ENCODE data around the gene KRTAP19-7.

KRTAP19-7 gene, protein sequence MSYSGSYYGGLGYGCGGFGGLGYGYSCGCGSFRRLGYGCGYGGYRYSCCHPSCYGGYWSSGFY

DNA sequence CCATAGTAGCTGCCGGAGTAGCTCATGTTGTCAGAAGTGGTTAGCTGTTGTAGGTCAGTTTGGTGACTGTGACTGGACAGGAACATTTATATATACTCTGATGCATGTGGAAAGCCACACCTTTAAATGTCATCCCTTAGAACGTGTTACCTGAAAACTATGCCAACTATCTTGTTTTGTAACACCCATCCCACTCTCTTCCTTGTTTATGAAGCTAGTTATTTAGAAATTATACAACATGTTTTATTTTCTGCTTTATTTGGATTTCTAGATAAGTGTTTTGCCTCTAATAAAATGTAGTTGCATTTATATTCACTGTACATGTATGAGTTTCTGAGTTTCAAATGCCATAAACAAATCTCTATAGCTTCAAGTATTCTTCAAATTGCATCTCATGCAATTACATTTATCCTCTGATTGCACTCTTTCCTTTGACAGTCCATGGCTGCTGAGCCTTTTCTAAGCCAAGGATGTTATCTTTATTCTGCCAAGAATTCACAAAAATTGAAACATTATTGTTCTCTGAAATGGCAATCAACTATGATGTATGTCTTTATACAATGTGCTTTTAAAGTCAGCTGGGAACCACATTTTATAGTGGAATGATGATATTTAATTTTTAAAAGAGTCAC is at the start of gene KRTAP19-7:
Gene KRTAP19-7 (minus strand): TSS at position 51 of the 632 bp plus-strand sequence. CDS start 25 bp downstream, at position 26.
- ChIA-PET POLR2A (ENCODE audit: low non-redundant PET) (no interaction called here), CTCF (no interaction called here)
- no peak for DNase-seq (ENCODE audit: low spot score)
- H3K27ac ChIP-seq: no peak within 1 kb of the TSS
- TF ChIP-seq, protein P1, sequence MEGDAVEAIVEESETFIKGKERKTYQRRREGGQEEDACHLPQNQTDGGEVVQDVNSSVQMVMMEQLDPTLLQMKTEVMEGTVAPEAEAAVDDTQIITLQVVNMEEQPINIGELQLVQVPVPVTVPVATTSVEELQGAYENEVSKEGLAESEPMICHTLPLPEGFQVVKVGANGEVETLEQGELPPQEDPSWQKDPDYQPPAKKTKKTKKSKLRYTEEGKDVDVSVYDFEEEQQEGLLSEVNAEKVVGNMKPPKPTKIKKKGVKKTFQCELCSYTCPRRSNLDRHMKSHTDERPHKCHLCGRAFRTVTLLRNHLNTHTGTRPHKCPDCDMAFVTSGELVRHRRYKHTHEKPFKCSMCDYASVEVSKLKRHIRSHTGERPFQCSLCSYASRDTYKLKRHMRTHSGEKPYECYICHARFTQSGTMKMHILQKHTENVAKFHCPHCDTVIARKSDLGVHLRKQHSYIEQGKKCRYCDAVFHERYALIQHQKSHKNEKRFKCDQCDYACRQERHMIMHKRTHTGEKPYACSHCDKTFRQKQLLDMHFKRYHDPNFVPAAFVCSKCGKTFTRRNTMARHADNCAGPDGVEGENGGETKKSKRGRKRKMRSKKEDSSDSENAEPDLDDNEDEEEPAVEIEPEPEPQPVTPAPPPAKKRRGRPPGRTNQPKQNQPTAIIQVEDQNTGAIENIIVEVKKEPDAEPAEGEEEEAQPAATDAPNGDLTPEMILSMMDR (conservative IDR thresholded peaks at IDR 0.05; ENCODE audit: low read depth): no peak

DNA sequence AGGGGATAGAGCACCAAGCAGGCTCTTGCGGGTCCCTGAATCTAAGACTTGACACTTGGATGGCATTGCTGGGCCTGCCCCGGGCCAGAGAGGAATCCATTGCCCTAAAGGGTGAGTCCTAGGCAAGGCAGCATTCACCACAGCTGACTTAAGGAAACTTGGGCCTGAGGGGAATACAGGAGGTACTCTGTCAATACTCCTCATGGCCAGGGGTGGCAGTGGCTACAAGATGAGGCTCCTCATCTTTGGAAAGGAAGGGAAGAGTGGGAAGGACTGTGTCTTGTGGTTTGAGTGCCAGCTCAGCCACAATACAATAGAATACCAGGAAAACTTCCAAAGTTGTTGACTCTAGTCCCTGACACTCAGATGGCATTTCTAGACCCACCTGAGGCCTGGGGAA is 44.9 kb upstream of the KRTAP19-7 start:
- CTCF ChIA-PET: interaction anchor here (0.7 kb wide), 1 partner anchor 381 kb away, joined by 4 read pairs; no protein-coding TSS in a partner anchor
- POLR2A ChIA-PET (ENCODE audit: low non-redundant PET): no interaction called here
- TF ChIP-seq, protein P1 (conservative IDR thresholded peaks at IDR 0.05; ENCODE audit: low read depth): no peak
- DNase-seq (ENCODE audit: low spot score): no peak
- H3K27ac ChIP-seq: no peak overlapping the region

DNA sequence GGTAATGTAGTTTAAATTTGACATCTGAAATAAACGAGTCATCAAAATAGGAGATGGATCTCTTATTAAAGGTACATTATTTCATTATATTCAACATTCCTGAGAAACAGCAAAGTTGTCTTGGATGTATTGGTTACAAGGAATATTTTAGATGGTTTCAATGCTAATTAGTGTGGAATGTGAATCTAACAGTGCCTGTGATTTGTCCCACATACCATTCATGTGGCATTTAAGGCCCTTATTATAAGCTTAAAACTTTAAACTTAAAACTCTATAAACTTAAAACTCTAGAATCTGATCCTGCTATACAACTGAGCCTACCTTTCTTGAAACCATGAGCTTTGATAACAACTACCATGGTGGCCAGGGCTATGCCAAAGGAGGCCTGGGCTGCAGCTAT is 39.7 kb upstream of the KRTAP19-7 start, which contains the start of gene KRTAP22-1:
Gene KRTAP22-1 (plus strand): TSS at position 301 of the 400 bp plus-strand sequence.
- CTCF ChIA-PET: interaction anchor here (0.8 kb wide), 1 partner anchor 43 kb away, joined by 3 read pairs; no protein-coding TSS in a partner anchor

DNA sequence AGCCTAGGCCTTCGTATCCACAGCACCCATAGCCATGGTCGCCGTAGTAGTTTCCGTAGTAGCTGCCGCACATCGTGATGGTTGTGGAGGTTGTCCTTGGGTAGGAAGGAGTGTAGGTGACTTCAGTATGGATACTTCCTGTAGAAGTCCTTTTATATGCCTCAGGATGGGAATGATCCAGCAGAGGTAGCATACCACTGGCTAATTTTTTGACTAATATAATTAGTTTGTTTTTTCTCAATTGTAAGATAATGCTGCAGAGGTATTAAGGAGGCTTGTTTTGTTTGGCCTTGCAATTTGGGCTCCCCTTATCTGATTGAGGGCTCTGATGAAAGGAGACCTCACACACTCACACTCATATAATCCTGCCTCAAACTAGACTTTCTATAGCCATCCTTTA is 37.7 kb upstream of the KRTAP19-7 start, which contains the start of gene KRTAP6-2:
Gene KRTAP6-2 (minus strand): TSS at position 101 of the 400 bp plus-strand sequence. CDS start 28 bp downstream, at position 73.
- TF ChIP-seq, protein P1 (conservative IDR thresholded peaks at IDR 0.05; ENCODE audit: low read depth): no peak
- POLR2A ChIA-PET (ENCODE audit: low non-redundant PET): no interaction called here
- no peak within 1 kb of the TSS for H3K27ac ChIP-seq
- CTCF ChIA-PET: no interaction called here
- no peak for DNase-seq (ENCODE audit: low spot score)

More for the DNA sequence above, 39.7 kb upstream of the KRTAP19-7 start, which contains the start of gene KRTAP22-1:
- POLR2A ChIA-PET (ENCODE audit: low non-redundant PET): no interaction called here
- DNase-seq (ENCODE audit: low spot score): no peak
- TF ChIP-seq, protein P1 (conservative IDR thresholded peaks at IDR 0.05; ENCODE audit: low read depth): no peak
- no peak within 1 kb of the TSS for H3K27ac ChIP-seq

DNA sequence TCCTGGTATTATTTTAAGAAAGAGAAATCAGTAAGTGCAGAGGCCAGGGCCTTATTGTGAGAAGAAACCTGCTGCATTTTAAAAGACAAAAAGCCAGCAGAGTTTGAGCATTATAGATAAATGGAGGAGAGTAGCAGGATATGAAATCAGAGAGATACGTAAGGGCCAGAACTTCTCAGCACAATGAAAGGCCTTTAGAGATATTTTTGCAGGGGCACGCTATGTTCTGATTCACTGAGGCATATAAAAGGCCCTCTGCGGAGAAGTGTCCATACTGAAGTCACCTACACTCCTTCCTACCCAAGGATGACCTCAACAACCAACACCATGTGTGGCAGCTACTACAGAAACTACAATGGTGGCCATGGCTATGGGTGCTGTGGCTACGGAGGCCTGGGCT is 31.0 kb upstream of the KRTAP19-7 start, which contains the start of gene KRTAP6-3:
Gene KRTAP6-3 (plus strand): TSS at position 301 of the 400 bp plus-strand sequence. CDS start 6 bp downstream, at position 307.
- H3K27ac ChIP-seq: no peak within 1 kb of the TSS
- POLR2A ChIA-PET (ENCODE audit: low non-redundant PET): no interaction called here
- TF ChIP-seq, protein P1 (conservative IDR thresholded peaks at IDR 0.05; ENCODE audit: low read depth): no peak
- DNase-seq (ENCODE audit: low spot score): no peak
- CTCF ChIA-PET: no interaction called here

DNA sequence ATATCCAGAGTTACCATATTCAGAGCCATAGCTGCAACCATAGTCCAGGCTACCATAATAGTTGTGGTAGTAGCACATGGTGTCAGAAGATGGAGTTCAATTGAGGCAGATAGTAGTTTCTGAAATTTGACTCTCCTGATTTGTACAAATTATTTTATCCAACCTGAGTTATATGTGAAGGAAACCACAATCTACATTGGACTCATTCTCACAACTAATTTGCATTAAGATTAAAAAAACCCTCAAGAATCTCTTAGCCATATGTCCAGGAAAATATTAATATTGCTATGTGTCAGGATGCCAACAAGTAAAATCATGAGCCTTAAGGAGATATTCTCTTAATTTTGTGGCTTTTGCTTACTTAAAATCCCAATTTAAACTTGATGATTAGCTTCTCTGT is 29.2 kb upstream of the KRTAP19-7 start, which contains the start of gene KRTAP22-2:
Gene KRTAP22-2 (minus strand): TSS at position 101 of the 400 bp plus-strand sequence.
- no peak within 1 kb of the TSS for H3K27ac ChIP-seq
- TF ChIP-seq, protein P1 (conservative IDR thresholded peaks at IDR 0.05; ENCODE audit: low read depth): no peak
- ChIA-PET CTCF (no interaction called here), POLR2A (ENCODE audit: low non-redundant PET) (no interaction called here)
- no peak for DNase-seq (ENCODE audit: low spot score)
